H9 (cell line): Measurements from ENCODE around the gene SLCO3A1. TPM values are rescaled to one million over a fixed set of nuclear protein-coding genes. Genes with fewer than 3 reads are reported as not detected.

ENCODE experiments used
- DNase-seq: peaks from one replicate; pipeline ENCODE4 v3.0.0-alpha.2; 2017
- H2AFZ ChIP-seq: one replicate; pipeline ENCODE4 v1.6.1; 2013; ENCODE audit warnings: mild to moderate bottlenecking, low read length, control low read depth, moderate library complexity
- H2AK5ac ChIP-seq: 2 replicates; pipeline ENCODE4 v1.6.1; 2013; ENCODE audit warnings: low read length, control low read depth, mixed read lengths; ENCODE audit not compliant: insufficient read length
- H2BK120ac ChIP-seq: one replicate; pipeline ENCODE4 v1.6.1; 2013; ENCODE audit warnings: low read depth, mild to moderate bottlenecking, low read length, control low read depth, inconsistent platforms; ENCODE audit not compliant: poor library complexity, severe bottlenecking
- H2BK12ac ChIP-seq: 2 replicates; pipeline ENCODE4 v1.6.1; 2013; ENCODE audit warnings: low read length, control low read depth, mixed read lengths, low read depth; ENCODE audit not compliant: insufficient read length
- H2BK15ac ChIP-seq: 2 replicates; pipeline ENCODE4 v1.6.1; 2013; ENCODE audit warnings: low read depth, low read length, control low read depth
- H2BK20ac ChIP-seq: one replicate; pipeline ENCODE4 v1.6.1; 2013; ENCODE audit warnings: low read depth, mild to moderate bottlenecking, low read length, control low read depth, inconsistent platforms; ENCODE audit not compliant: poor library complexity, severe bottlenecking
- H2BK5ac ChIP-seq: 2 replicates; pipeline ENCODE4 v1.6.1; 2013; ENCODE audit warnings: low read length, control low read depth, mixed read lengths; ENCODE audit not compliant: insufficient read length
- H3K14ac ChIP-seq: 2 replicates; pipeline ENCODE4 v1.6.1; 2013; ENCODE audit warnings: low read length, control low read depth; ENCODE audit not compliant: insufficient read depth
- H3K18ac ChIP-seq: 2 replicates; pipeline ENCODE4 v1.6.1; 2013; ENCODE audit warnings: low read depth, mild to moderate bottlenecking, mixed read lengths, low read length, control low read depth; ENCODE audit not compliant: insufficient read length
- H3K23ac ChIP-seq: 2 replicates; pipeline ENCODE4 v1.6.1; 2013; ENCODE audit warnings: low read length, control low read depth, mixed read lengths, low read depth; ENCODE audit not compliant: insufficient read length
- H3K23me2 ChIP-seq: 2 replicates; pipeline ENCODE4 v1.6.1; 2013; ENCODE audit warnings: low read depth, mild to moderate bottlenecking, mixed read lengths, low read length, control low read depth; ENCODE audit not compliant: insufficient read length, poor library complexity, severe bottlenecking
- H3K27ac ChIP-seq: 2 replicates; pipeline ENCODE4 v1.5.1; 2013; ENCODE audit warnings: low read length, control low read depth, mixed read lengths, low read depth; ENCODE audit not compliant: insufficient read length
- H3K27me3 ChIP-seq: 2 replicates; pipeline ENCODE4 v1.6.1; 2013; ENCODE audit warnings: low read length, control low read depth, inconsistent platforms; ENCODE audit not compliant: insufficient read depth
- H3K4ac ChIP-seq: 2 replicates; pipeline ENCODE4 v1.6.1; 2013; ENCODE audit warnings: low read depth, mild to moderate bottlenecking, control low read depth, inconsistent platforms, low read length, moderate library complexity
- H3K4me1 ChIP-seq: 2 replicates; pipeline ENCODE4 v1.6.1; 2013; ENCODE audit warnings: low read length, control low read depth, inconsistent platforms; ENCODE audit not compliant: insufficient read depth
- H3K4me2 ChIP-seq: 2 replicates; pipeline ENCODE4 v1.6.1; 2013; ENCODE audit warnings: low read length, control low read depth, mixed read lengths; ENCODE audit not compliant: insufficient read length, insufficient read depth
- H3K56ac ChIP-seq: 2 replicates; pipeline ENCODE4 v1.6.1; 2013; ENCODE audit warnings: low read depth, mild to moderate bottlenecking, mixed read lengths, low read length, control low read depth; ENCODE audit not compliant: insufficient read length
- H3K79me1 ChIP-seq: 2 replicates; pipeline ENCODE4 v1.6.1; 2013; ENCODE audit warnings: low read depth, mild to moderate bottlenecking, moderate library complexity, low read length, control low read depth, inconsistent platforms; ENCODE audit not compliant: insufficient read depth, poor library complexity, severe bottlenecking
- H3K79me2 ChIP-seq: 2 replicates; pipeline ENCODE4 v1.6.1; 2013; ENCODE audit warnings: low read length, control low read depth, inconsistent platforms; ENCODE audit not compliant: insufficient read depth
- H3K9ac ChIP-seq: 2 replicates; pipeline ENCODE4 v1.6.1; 2013; ENCODE audit warnings: low read length, control low read depth, mixed read lengths; ENCODE audit not compliant: insufficient read length; ENCODE audit errors: extremely low read depth
- H3K9me3 ChIP-seq: one replicate; pipeline ENCODE4 v1.6.1; 2013; ENCODE audit warnings: low read depth, low read length, inconsistent platforms; ENCODE audit not compliant: control insufficient read depth
- H3T11ph ChIP-seq: one replicate; pipeline ENCODE4 v1.6.1; 2013; ENCODE audit warnings: mild to moderate bottlenecking, low read length, control low read depth, inconsistent platforms
- H4K20me1 ChIP-seq: one replicate; pipeline ENCODE4 v1.6.1; 2013; ENCODE audit not compliant: control insufficient read depth, insufficient read length, insufficient read depth
- H4K5ac ChIP-seq: 2 replicates; pipeline ENCODE4 v1.6.1; 2013; ENCODE audit warnings: low read depth, mild to moderate bottlenecking, mixed read lengths, low read length, control low read depth; ENCODE audit not compliant: insufficient read length
- H4K8ac ChIP-seq: replicated peaks from 2 replicates; pipeline ENCODE4 v1.6.1; 2013; ENCODE audit warnings: low read length, control low read depth, mixed read lengths, low read depth; ENCODE audit not compliant: insufficient read length
- H4K91ac ChIP-seq: 2 replicates; pipeline ENCODE4 v1.6.1; 2013; ENCODE audit warnings: low read depth, mild to moderate bottlenecking, moderate library complexity, mixed read lengths, low read length, control low read depth; ENCODE audit not compliant: insufficient read length
- H3K27ac Mint-ChIP-seq, 3 experiments: 2 replicates in 2 of 3; 3 replicates in 1 of 3; pipeline ENCODE4 v1.8.0; 2020 to 2021; ENCODE audit warnings: mixed read lengths in 3 of 3, mild to moderate bottlenecking in 1 of 3, moderate library complexity in 1 of 3
- H3K27me3 Mint-ChIP-seq: 2 replicates; pipeline ENCODE4 v1.8.0; 2021; ENCODE audit warnings: low read depth, mild to moderate bottlenecking, moderate library complexity, mixed read lengths
- H3K36me3 Mint-ChIP-seq, 3 experiments: 2 replicates in 2 of 3; 3 replicates in 1 of 3; pipeline ENCODE4 v1.8.0; 2020 to 2021; ENCODE audit warnings: low read depth in 3 of 3, mixed read lengths in 3 of 3; ENCODE audit not compliant: insufficient read depth in 1 of 3
- H3K4me1 Mint-ChIP-seq, 2 experiments: 2 replicates each; pipeline ENCODE4 v1.8.0; 2020; ENCODE audit warnings: mixed read lengths in 2 of 2
- H3K4me3 Mint-ChIP-seq, 2 experiments: 2 replicates in 1 of 2; 3 replicates in 1 of 2; pipeline ENCODE4 v1.8.0; 2020 to 2021; ENCODE audit warnings: mild to moderate bottlenecking in 2 of 2, mixed read lengths in 2 of 2, moderate library complexity in 1 of 2
- H3K9me3 Mint-ChIP-seq, 2 experiments: 2 replicates in 1 of 2; 3 replicates in 1 of 2; pipeline ENCODE4 v1.8.0; 2020; ENCODE audit warnings: mild to moderate bottlenecking in 2 of 2, mixed read lengths in 2 of 2, moderate library complexity in 1 of 2
- WGBS: extraction: QIAGEN DNeasy Blood & Tissue Kit; methylation state at CpG from one replicate; pipeline ENCODE4 v1.1.7; 2013; ENCODE audit warnings: missing lambda C conversion rate, low lambda C conversion rate, mixed read lengths; ENCODE audit not compliant: insufficient read length; ENCODE audit errors: extremely low coverage; 5-methylcytosine and 5-hydroxymethylcytosine counted together
- total RNA-seq: library from RNA; stranded (reverse); gene quantifications from 2 replicates; pipeline ENCODE4 v1.2.1, GENCODE V29; 2021
- TF ChIP-seq, protein P1 (sequence below): fragments of 200-600 bp; sonication (generic); conservative IDR thresholded peaks from 3 replicates; pipeline ENCODE4 v1.8.0; 2021; ENCODE audit warnings: antibody characterized with exemption, mild to moderate bottlenecking

SLCO3A1 gene
- total RNA-seq, 1 experiment from 2014 or later, result 9.4 TPM

DNA sequence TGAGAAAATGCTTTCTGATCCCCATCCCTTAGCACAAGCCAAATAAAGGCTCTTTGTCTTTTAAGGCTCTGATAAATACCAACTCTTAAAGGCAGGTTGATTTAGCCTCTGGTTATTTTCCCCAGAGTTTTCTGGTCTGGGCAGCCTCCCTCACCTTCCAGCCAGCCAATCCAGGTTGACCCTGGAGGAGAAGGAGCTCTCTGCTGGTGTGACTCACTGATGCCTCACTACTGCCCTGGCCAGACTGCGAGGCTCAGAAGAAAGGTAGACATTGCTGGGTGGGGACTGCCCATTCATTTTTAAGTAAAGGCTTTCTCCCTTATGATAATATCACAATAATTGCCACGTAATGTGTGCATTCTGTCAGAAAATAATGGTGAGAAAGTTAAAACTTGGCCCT is 37.1 kb downstream of the SLCO3A1 start:
- Histone ChIP-seq H3K4me1 (peaks cover 2% of the 10 kb centered on the region; the same call in 1 of the 2 replicates), H3K23me2 (no peaks in the 10 kb centered on the region), H4K91ac (no peak overlapping the region), H2BK15ac (no peak overlapping the region), H3K79me1 (no peaks in the 10 kb centered on the region), H4K20me1 (no peaks in the 10 kb centered on the region), H3K4ac (no peak overlapping the region), H3K14ac (no peak overlapping the region), H3K9me3 (no peaks in the 10 kb centered on the region), H3K27me3 (no peaks in the 10 kb centered on the region), H3K23ac (no peak overlapping the region), H3K4me2 (no peak overlapping the region), H3T11ph (no peak overlapping the region), H2AK5ac (no peak overlapping the region), H2AFZ (no peak overlapping the region), H4K5ac (no peak overlapping the region), H2BK20ac (no peak overlapping the region), H3K79me2 (no peaks in the 10 kb centered on the region), H2BK120ac (no peak overlapping the region), H2BK5ac (no peak overlapping the region), H3K56ac (no peak overlapping the region), H3K18ac (no peak overlapping the region), H3K9ac (no peak overlapping the region), H3K27ac (no peak overlapping the region), H2BK12ac (no peak overlapping the region), H4K8ac (no peak overlapping the region)
- Mint-ChIP-seq H3K27me3 (no peaks in the 10 kb centered on the region), H3K4me3 (no peak overlapping the region), H3K36me3 (no peaks in the 10 kb centered on the region), H3K4me1 (peaks cover 24 to 39% of the 10 kb centered on the region in 2 experiments), H3K27ac (no peak overlapping the region), H3K9me3 (no peaks in the 10 kb centered on the region; a peak in 1 of 5 replicates)
- no CpG with 5 or more reads among the region's 2 CpGs for WGBS
- TF ChIP-seq, protein P1, sequence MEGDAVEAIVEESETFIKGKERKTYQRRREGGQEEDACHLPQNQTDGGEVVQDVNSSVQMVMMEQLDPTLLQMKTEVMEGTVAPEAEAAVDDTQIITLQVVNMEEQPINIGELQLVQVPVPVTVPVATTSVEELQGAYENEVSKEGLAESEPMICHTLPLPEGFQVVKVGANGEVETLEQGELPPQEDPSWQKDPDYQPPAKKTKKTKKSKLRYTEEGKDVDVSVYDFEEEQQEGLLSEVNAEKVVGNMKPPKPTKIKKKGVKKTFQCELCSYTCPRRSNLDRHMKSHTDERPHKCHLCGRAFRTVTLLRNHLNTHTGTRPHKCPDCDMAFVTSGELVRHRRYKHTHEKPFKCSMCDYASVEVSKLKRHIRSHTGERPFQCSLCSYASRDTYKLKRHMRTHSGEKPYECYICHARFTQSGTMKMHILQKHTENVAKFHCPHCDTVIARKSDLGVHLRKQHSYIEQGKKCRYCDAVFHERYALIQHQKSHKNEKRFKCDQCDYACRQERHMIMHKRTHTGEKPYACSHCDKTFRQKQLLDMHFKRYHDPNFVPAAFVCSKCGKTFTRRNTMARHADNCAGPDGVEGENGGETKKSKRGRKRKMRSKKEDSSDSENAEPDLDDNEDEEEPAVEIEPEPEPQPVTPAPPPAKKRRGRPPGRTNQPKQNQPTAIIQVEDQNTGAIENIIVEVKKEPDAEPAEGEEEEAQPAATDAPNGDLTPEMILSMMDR, result no peak
- no peak for DNase-seq
